Right renal pelvis (tissue), 4 donors: Measurements from ENCODE around the gene CLDN22. TPM values are rescaled to one million over a fixed set of nuclear protein-coding genes. Genes with fewer than 3 reads are reported as not detected.
"Not testable (repeated sequence)": the region's sequence is repeated elsewhere in the genome, so short reads cannot be mapped to it uniquely, and the experiment has no call there.

ENCODE experiments used
- DNase-seq, 4 donors: peaks; one replicate each; pipeline ENCODE4 v3.0.0-alpha.2; 2013; ENCODE audit warnings: low read depth in 4 of 4, low spot score in 3 of 4, missing footprints in 1 of 4
- polyA plus RNA-seq, 4 donors: library from polyadenylated mRNA; unstranded; fragments of 120-200 nt; gene quantifications; one replicate each; pipeline ENCODE4 v1.2.1, GENCODE V29; 2013; ENCODE audit not compliant: insufficient read length in 4 of 4

The CLDN22 gene
- polyA plus RNA-seq, 4 donors = 0.38 to 0.77 (median 0.51) TPM

GRCh38 chr4:183324619-183325018 lies 4.5 kb upstream of the CLDN22 start:
- DNase-seq = no peak

- DNase-seq = not testable (repeated sequence)
These were observed 4.0 kb upstream of the CLDN22 start for GRCh38 chr4:183324056-183324455.

- no peak for DNase-seq
These were observed 3.2 kb upstream of the CLDN22 start for GRCh38 chr4:183323295-183323694.

GRCh38 chr4:183322326-183322725 lies 2.2 kb upstream of the CLDN22 start, which contains the start of gene CLDN24:
CLDN24 (minus strand) TSS chr4:183322426; CDS start chr4:183322426, 0 bp downstream.
- no peak for DNase-seq

GRCh38 chr4:183321516-183321915 lies 1.4 kb upstream of the CLDN22 start:
- DNase-seq = no peak

GRCh38 chr4:183321079-183321478 lies 1.0 kb upstream of the CLDN22 start:
- no peak for DNase-seq

- no peak for DNase-seq
These were observed 1.4 kb downstream of the CLDN22 start for GRCh38 chr4:183318656-183319055.

GRCh38 chr4:183314806-183315205 lies 5.3 kb downstream of the CLDN22 start:
- DNase-seq = no peak

- DNase-seq = no peak
These were observed 5.7 kb downstream of the CLDN22 start for GRCh38 chr4:183314336-183314735.

- no peak for DNase-seq
These were observed 7.2 kb downstream of the CLDN22 start for GRCh38 chr4:183312841-183313240.

- no peak for DNase-seq
These were observed 13.3 kb downstream of the CLDN22 start for GRCh38 chr4:183306811-183307210.

GRCh38 chr4:183304538-183304937 lies 15.5 kb downstream of the CLDN22 start:
- no peak for DNase-seq

GRCh38 chr4:183304067-183304466 lies 16.0 kb downstream of the CLDN22 start:
- DNase-seq = no peak

- no peak for DNase-seq
These were observed 16.8 kb downstream of the CLDN22 start for GRCh38 chr4:183303301-183303700.

- DNase-seq = no peak
These were observed 19.4 kb downstream of the CLDN22 start for GRCh38 chr4:183300655-183301054.

- DNase-seq = no peak
These were observed 20.0 kb downstream of the CLDN22 start for GRCh38 chr4:183300070-183300469.

- no peak for DNase-seq
These were observed 20.6 kb downstream of the CLDN22 start for GRCh38 chr4:183299464-183299863.

- no peak for DNase-seq
These were observed 22.4 kb downstream of the CLDN22 start for GRCh38 chr4:183297675-183298074.

- no peak for DNase-seq
These were observed 24.4 kb downstream of the CLDN22 start for GRCh38 chr4:183295711-183296110.

GRCh38 chr4:183291070-183291469 lies 29.0 kb downstream of the CLDN22 start:
- DNase-seq = no peak

GRCh38 chr4:183289688-183290087 lies 30.4 kb downstream of the CLDN22 start:
- DNase-seq = no peak

- DNase-seq = no peak
These were observed 31.1 kb downstream of the CLDN22 start for GRCh38 chr4:183288955-183289354.

GRCh38 chr4:183287677-183288076 lies 32.4 kb downstream of the CLDN22 start:
- no peak for DNase-seq
